ENCODE results near the gene LDHD.

Gene LDHD

GRCh38 chr16:75116081-75116910 is at the start of gene LDHD:
LDHD (minus strand) TSS chr16:75116780; CDS start chr16:75116720, 60 bp downstream.
- no peaks in the 10 kb centered on the region for H3K36me3 ChIP-seq (ENCODE audit: insufficient read depth, low read length)
- DNase-seq (no peak), ATAC-seq (ENCODE audit: insufficient read depth, low read depth) (no peak)
- H3K9ac ChIP-seq (ENCODE audit: low read depth, low read length), result no peak within 1 kb of the TSS
- H3K27me3 ChIP-seq (ENCODE audit: insufficient read depth, low read length, poor library complexity), result no peaks in the 10 kb centered on the region
- peaks cover 11% of the 10 kb centered on the region for H3K4me1 ChIP-seq (ENCODE audit: insufficient read depth, low read length)
- TF ChIP-seq EZH2 (IDR thresholded peaks at IDR 0.05; ENCODE audit: borderline replicate concordance, low read depth, low read length, severe bottlenecking) (no peak), CTCF (IDR thresholded peaks at IDR 0.05; ENCODE audit: borderline replicate concordance, extremely low read depth, low read length, poor library complexity, severe bottlenecking) (no peak)
- H3K27ac ChIP-seq (ENCODE audit: low read length), result no peak within 1 kb of the TSS
- H3K9me3 ChIP-seq (ENCODE audit: insufficient read depth, low read length, severe bottlenecking), result peaks cover under 1% of the 10 kb centered on the region
- no peak within 1 kb of the TSS for H3K4me3 ChIP-seq (ENCODE audit: low read depth in 1 of 2, low read length in 2 of 2)
- H3K4me2 ChIP-seq (ENCODE audit: insufficient read depth, low read length), result no peak within 1 kb of the TSS
- peaks cover 7% of the 10 kb centered on the region for H3K79me2 ChIP-seq (ENCODE audit: insufficient read depth, low read length)
- no peaks in the 10 kb centered on the region; the same call in 1 of the 2 replicates for H4K20me1 ChIP-seq (ENCODE audit: insufficient read depth, low read length)
- no peak within 1 kb of the TSS for H2AFZ ChIP-seq (ENCODE audit: low read depth, low read length)

GRCh38 chr16:75160386-75160785 is 43.8 kb upstream of the LDHD start:
- Histone ChIP-seq H3K9ac (ENCODE audit: low read depth, low read length) (no peak overlapping the region), H3K79me2 (ENCODE audit: insufficient read depth, low read length) (peaks cover 94% of the 10 kb centered on the region), H3K27ac (ENCODE audit: low read length) (no peak overlapping the region), H4K20me1 (ENCODE audit: insufficient read depth, low read length) (peaks cover 5% of the 10 kb centered on the region; the same call in 1 of the 2 replicates), H3K27me3 (ENCODE audit: insufficient read depth, low read length, poor library complexity) (no peaks in the 10 kb centered on the region), H3K4me2 (ENCODE audit: insufficient read depth, low read length) (no peak overlapping the region), H2AFZ (ENCODE audit: low read depth, low read length) (no peak overlapping the region), H3K4me3 (ENCODE audit: low read depth in 1 of 2, low read length in 2 of 2) (no peak overlapping the region), H3K36me3 (ENCODE audit: insufficient read depth, low read length) (peaks cover 92% of the 10 kb centered on the region), H3K9me3 (ENCODE audit: insufficient read depth, low read length, severe bottlenecking) (peaks cover 5% of the 10 kb centered on the region), H3K4me1 (ENCODE audit: insufficient read depth, low read length) (no peaks in the 10 kb centered on the region)
- no peak for DNase-seq
- no peak for ATAC-seq (ENCODE audit: insufficient read depth, low read depth)
- TF ChIP-seq EZH2 (IDR thresholded peaks at IDR 0.05; ENCODE audit: borderline replicate concordance, low read depth, low read length, severe bottlenecking), result no peak
- no peak for TF ChIP-seq CTCF (IDR thresholded peaks at IDR 0.05; ENCODE audit: borderline replicate concordance, extremely low read depth, low read length, poor library complexity, severe bottlenecking)

GRCh38 chr16:75152635-75153034 is 36.1 kb upstream of the LDHD start:
- no peak overlapping the region for H2AFZ ChIP-seq (ENCODE audit: low read depth, low read length)
- H3K9ac ChIP-seq (ENCODE audit: low read depth, low read length), result no peak overlapping the region
- H3K27ac ChIP-seq (ENCODE audit: low read length), result no peak overlapping the region; the same call in 1 of the 2 replicates
- H3K27me3 ChIP-seq (ENCODE audit: insufficient read depth, low read length, poor library complexity), result no peaks in the 10 kb centered on the region
- peaks cover 77% of the 10 kb centered on the region for H3K36me3 ChIP-seq (ENCODE audit: insufficient read depth, low read length)
- H3K9me3 ChIP-seq (ENCODE audit: insufficient read depth, low read length, severe bottlenecking), result peaks cover 32% of the 10 kb centered on the region
- DNase-seq (no peak), ATAC-seq (ENCODE audit: insufficient read depth, low read depth) (no peak)
- peaks cover 92% of the 10 kb centered on the region for H3K79me2 ChIP-seq (ENCODE audit: insufficient read depth, low read length)
- peaks cover 5% of the 10 kb centered on the region; the same call in 1 of the 2 replicates for H4K20me1 ChIP-seq (ENCODE audit: insufficient read depth, low read length)
- H3K4me3 ChIP-seq (ENCODE audit: low read depth in 1 of 2, low read length in 2 of 2), result no peak overlapping the region
- peaks cover 17% of the 10 kb centered on the region for H3K4me1 ChIP-seq (ENCODE audit: insufficient read depth, low read length)
- no peak for TF ChIP-seq CTCF (IDR thresholded peaks at IDR 0.05; ENCODE audit: borderline replicate concordance, extremely low read depth, low read length, poor library complexity, severe bottlenecking)
- no peak for TF ChIP-seq EZH2 (IDR thresholded peaks at IDR 0.05; ENCODE audit: borderline replicate concordance, low read depth, low read length, severe bottlenecking)
- H3K4me2 ChIP-seq (ENCODE audit: insufficient read depth, low read length), result no peak overlapping the region
